ENCODE results near the gene GRHL1.

The GRHL1 gene

GRCh38 chr2:10000541-10000940, 49.0 kb downstream of the GRHL1 start:
- Histone ChIP-seq H3K4me3 (ENCODE audit: low read depth in 1 of 2, low read length in 2 of 2) (no peak overlapping the region), H3K9ac (ENCODE audit: low read length) (no peak overlapping the region), H3K27ac (ENCODE audit: low read depth, low read length) (no peak overlapping the region), H3K4me1 (ENCODE audit: insufficient read depth, low read length) (peaks cover 5% of the 10 kb centered on the region), H3K27me3 (ENCODE audit: control insufficient read depth in 1 of 2, insufficient read depth in 2 of 2, low read length in 2 of 2) (no peaks in the 10 kb centered on the region), H3K36me3 (ENCODE audit: insufficient read depth, low read length) (no peaks in the 10 kb centered on the region), H3K9me3 (ENCODE audit: low read length) (no peaks in the 10 kb centered on the region)

DNA sequence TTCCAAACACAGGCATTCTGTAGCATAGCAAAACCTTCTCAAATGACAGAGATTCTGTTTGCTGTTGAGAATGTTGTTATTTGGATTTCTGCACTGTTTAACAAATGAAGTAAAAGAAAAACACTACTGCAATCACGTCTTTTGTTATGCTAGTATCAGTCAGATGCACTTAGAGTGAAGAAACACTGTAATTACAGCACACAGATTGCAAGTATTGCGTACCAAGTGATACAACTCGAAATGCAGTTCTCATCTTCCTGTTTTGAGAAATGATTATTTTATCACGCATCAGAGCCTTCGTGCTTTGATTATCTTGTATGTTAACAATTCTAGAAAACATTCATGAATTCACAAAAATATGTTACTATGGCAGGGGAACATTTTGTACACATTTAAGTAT, 50.1 kb downstream of the GRHL1 start:
- H3K27ac ChIP-seq (ENCODE audit: low read depth, low read length) = no peak overlapping the region
- H3K36me3 ChIP-seq (ENCODE audit: insufficient read depth, low read length) = no peaks in the 10 kb centered on the region
- no peak overlapping the region for H3K9ac ChIP-seq (ENCODE audit: low read length)
- H3K9me3 ChIP-seq (ENCODE audit: low read length) = no peaks in the 10 kb centered on the region
- H3K4me3 ChIP-seq (ENCODE audit: low read depth in 1 of 2, low read length in 2 of 2) = no peak overlapping the region
- H3K4me1 ChIP-seq (ENCODE audit: insufficient read depth, low read length) = peaks cover 7% of the 10 kb centered on the region
- H3K27me3 ChIP-seq (ENCODE audit: control insufficient read depth in 1 of 2, insufficient read depth in 2 of 2, low read length in 2 of 2) = no peaks in the 10 kb centered on the region

DNA sequence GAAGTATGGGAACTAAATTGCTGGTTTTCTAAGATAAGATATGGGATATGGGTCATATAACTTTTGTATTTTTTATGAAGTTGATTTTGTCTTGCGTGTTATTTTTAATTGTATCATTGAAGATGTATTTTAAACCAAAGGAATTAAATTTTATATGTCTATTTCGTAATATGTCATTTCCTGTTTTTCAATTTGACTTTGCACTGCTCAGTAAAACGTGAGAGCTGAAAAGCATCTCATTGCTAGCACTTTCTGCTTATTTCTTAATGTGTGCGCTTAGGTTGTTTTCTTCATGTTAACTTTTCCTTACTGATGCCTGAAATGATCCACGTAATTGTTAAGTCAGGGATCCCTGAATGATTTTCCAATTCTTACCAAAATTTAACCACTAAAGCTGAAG, 50.6 kb downstream of the GRHL1 start:
- H3K9ac ChIP-seq (ENCODE audit: low read length) = no peak overlapping the region
- no peak overlapping the region for H3K27ac ChIP-seq (ENCODE audit: low read depth, low read length)
- H3K4me1 ChIP-seq (ENCODE audit: insufficient read depth, low read length) = peaks cover 7% of the 10 kb centered on the region
- no peaks in the 10 kb centered on the region for H3K36me3 ChIP-seq (ENCODE audit: insufficient read depth, low read length)
- H3K9me3 ChIP-seq (ENCODE audit: low read length) = no peaks in the 10 kb centered on the region
- no peak overlapping the region for H3K4me3 ChIP-seq (ENCODE audit: low read depth in 1 of 2, low read length in 2 of 2)
- H3K27me3 ChIP-seq (ENCODE audit: control insufficient read depth in 1 of 2, insufficient read depth in 2 of 2, low read length in 2 of 2) = no peaks in the 10 kb centered on the region

DNA sequence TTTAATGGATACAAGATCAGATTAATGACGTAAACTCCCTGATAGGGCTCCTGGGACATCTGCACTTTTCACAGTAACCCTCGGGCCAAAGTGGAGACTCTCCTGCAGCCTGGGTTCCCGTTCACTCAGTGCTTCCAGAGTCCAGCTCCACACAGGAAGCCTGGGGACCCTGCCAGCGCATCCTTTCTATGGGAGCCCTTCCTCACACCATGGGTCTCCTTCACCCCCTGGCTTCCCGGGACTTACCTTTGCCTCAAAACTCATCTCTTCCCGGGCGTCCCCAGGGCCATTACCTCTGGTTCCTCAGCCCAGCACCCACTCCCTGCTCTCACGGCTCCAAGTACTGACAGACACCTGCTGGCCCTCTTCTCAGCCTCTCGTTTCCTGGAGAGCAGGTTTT, 51.2 kb downstream of the GRHL1 start:
- H3K4me3 ChIP-seq (ENCODE audit: low read depth in 1 of 2, low read length in 2 of 2) = no peak overlapping the region
- H3K4me1 ChIP-seq (ENCODE audit: insufficient read depth, low read length) = peaks cover 12% of the 10 kb centered on the region
- H3K36me3 ChIP-seq (ENCODE audit: insufficient read depth, low read length) = no peaks in the 10 kb centered on the region
- no peaks in the 10 kb centered on the region for H3K27me3 ChIP-seq (ENCODE audit: control insufficient read depth in 1 of 2, insufficient read depth in 2 of 2, low read length in 2 of 2)
- H3K27ac ChIP-seq (ENCODE audit: low read depth, low read length) = no peak overlapping the region
- no peak overlapping the region for H3K9ac ChIP-seq (ENCODE audit: low read length)
- no peaks in the 10 kb centered on the region for H3K9me3 ChIP-seq (ENCODE audit: low read length)

GRCh38 chr2:10003206-10004125, 52.0 kb downstream of the GRHL1 start:
- H3K4me1 ChIP-seq (ENCODE audit: insufficient read depth, low read length) = peaks cover 20% of the 10 kb centered on the region
- no peak overlapping the region for H3K4me3 ChIP-seq (ENCODE audit: low read depth in 1 of 2, low read length in 2 of 2)
- no peak overlapping the region for H3K27ac ChIP-seq (ENCODE audit: low read depth, low read length)
- H3K9ac ChIP-seq (ENCODE audit: low read length) = no peak overlapping the region
- H3K9me3 ChIP-seq (ENCODE audit: low read length) = no peaks in the 10 kb centered on the region
- H3K27me3 ChIP-seq (ENCODE audit: control insufficient read depth in 1 of 2, insufficient read depth in 2 of 2, low read length in 2 of 2) = no peaks in the 10 kb centered on the region
- no peaks in the 10 kb centered on the region for H3K36me3 ChIP-seq (ENCODE audit: insufficient read depth, low read length)

- Histone ChIP-seq H3K9ac (ENCODE audit: low read length) (no peak overlapping the region), H3K27ac (ENCODE audit: low read depth, low read length) (no peak overlapping the region), H3K4me3 (ENCODE audit: low read depth in 1 of 2, low read length in 2 of 2) (no peak overlapping the region), H3K9me3 (ENCODE audit: low read length) (no peaks in the 10 kb centered on the region), H3K4me1 (ENCODE audit: insufficient read depth, low read length) (peaks cover 29% of the 10 kb centered on the region), H3K27me3 (ENCODE audit: control insufficient read depth in 1 of 2, insufficient read depth in 2 of 2, low read length in 2 of 2) (no peaks in the 10 kb centered on the region), H3K36me3 (ENCODE audit: insufficient read depth, low read length) (no peaks in the 10 kb centered on the region)
Observed at GRCh38 chr2:10004401-10004800, 52.9 kb downstream of the GRHL1 start.

GRCh38 chr2:10004836-10005235, 53.3 kb downstream of the GRHL1 start:
- no peaks in the 10 kb centered on the region for H3K36me3 ChIP-seq (ENCODE audit: insufficient read depth, low read length)
- H3K9me3 ChIP-seq (ENCODE audit: low read length) = no peaks in the 10 kb centered on the region
- H3K27ac ChIP-seq (ENCODE audit: low read depth, low read length) = no peak overlapping the region
- H3K27me3 ChIP-seq (ENCODE audit: control insufficient read depth in 1 of 2, insufficient read depth in 2 of 2, low read length in 2 of 2) = no peaks in the 10 kb centered on the region
- H3K4me1 ChIP-seq (ENCODE audit: insufficient read depth, low read length) = peaks cover 33% of the 10 kb centered on the region
- no peak overlapping the region for H3K4me3 ChIP-seq (ENCODE audit: low read depth in 1 of 2, low read length in 2 of 2)
- H3K9ac ChIP-seq (ENCODE audit: low read length) = no peak overlapping the region

GRCh38 chr2:10005461-10006235, 54.2 kb downstream of the GRHL1 start:
- H3K4me1 ChIP-seq (ENCODE audit: insufficient read depth, low read length) = peaks cover 41% of the 10 kb centered on the region
- H3K27me3 ChIP-seq (ENCODE audit: control insufficient read depth in 1 of 2, insufficient read depth in 2 of 2, low read length in 2 of 2) = no peaks in the 10 kb centered on the region
- no peaks in the 10 kb centered on the region for H3K36me3 ChIP-seq (ENCODE audit: insufficient read depth, low read length)
- no peaks in the 10 kb centered on the region for H3K9me3 ChIP-seq (ENCODE audit: low read length)
- H3K9ac ChIP-seq (ENCODE audit: low read length) = no peak overlapping the region
- no peak overlapping the region for H3K4me3 ChIP-seq (ENCODE audit: low read depth in 1 of 2, low read length in 2 of 2)
- no peak overlapping the region for H3K27ac ChIP-seq (ENCODE audit: low read depth, low read length)

DNA sequence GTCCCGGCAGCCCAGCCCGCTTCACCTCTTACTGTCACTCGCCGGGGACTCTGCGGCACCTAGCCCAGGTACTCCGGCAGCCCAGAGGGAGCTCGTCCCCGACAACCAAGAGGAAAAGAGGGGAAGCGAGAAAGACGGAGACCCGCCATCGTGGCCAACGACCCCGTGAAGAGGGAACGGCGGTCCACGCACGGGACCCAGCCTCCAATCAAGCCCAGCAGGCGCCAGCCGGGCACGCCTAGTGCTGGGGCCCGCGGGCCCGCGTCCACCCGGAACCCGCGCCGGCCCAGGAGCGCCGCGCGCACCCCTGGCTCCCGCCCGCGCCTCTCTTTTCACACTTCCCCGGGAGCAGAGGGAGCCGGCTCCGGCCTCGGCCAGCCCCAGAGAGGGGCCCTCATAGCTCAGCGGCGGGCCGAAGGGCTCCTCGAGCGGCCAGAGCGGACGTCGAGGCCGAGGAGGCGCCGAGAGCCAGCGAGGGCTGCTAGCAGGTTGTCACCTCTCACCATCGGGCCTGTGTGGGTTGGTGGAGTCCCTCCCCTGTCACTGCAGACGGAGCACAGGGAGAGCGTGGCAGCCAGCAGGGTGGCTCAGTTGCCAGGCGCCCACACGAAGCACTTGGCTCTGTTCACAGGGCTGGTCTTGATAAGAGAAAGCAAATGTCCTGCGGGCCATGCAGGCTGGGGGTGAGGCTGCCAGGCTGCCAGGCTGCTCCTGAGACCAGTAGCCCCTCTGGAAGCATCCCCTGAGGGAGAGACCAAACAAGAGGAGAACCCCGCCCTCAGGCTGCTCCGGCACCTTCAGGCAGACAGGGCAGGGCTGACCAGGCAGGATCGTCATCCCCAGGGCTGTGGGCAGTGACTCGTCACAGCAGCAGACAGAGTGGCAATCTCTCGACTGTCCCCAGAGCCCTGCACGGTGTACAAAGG, 55.0 kb downstream of the GRHL1 start:
- Histone ChIP-seq H3K36me3 (ENCODE audit: insufficient read depth, low read length) (no peaks in the 10 kb centered on the region), H3K9ac (ENCODE audit: low read length) (no peak overlapping the region), H3K9me3 (ENCODE audit: low read length) (no peaks in the 10 kb centered on the region), H3K27ac (ENCODE audit: low read depth, low read length) (no peak overlapping the region), H3K27me3 (ENCODE audit: control insufficient read depth in 1 of 2, insufficient read depth in 2 of 2, low read length in 2 of 2) (no peaks in the 10 kb centered on the region), H3K4me1 (ENCODE audit: insufficient read depth, low read length) (peaks cover 41% of the 10 kb centered on the region), H3K4me3 (ENCODE audit: low read depth in 1 of 2, low read length in 2 of 2) (no peak overlapping the region)

DNA sequence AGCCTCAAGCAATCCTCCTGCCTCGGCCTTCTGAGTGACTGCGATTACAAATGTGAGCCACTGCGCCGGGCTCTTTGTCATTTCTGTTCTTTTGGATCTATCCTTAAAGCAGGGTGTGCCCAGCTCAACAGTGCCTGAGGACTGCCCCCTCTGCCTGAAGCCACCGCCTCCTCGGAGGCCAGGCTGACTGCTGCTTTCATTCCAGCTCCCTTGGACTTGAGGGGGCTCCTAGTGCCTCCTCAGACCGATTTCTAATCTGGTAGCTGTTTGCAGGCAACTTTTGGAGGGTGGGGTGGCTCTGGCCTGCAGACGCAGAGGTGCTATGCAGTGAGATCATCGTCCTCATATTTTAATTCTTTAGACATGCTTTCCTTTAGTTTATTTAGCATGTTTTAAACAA, 55.9 kb downstream of the GRHL1 start:
- Histone ChIP-seq H3K4me3 (ENCODE audit: low read depth in 1 of 2, low read length in 2 of 2) (no peak overlapping the region), H3K27me3 (ENCODE audit: control insufficient read depth in 1 of 2, insufficient read depth in 2 of 2, low read length in 2 of 2) (no peaks in the 10 kb centered on the region), H3K9ac (ENCODE audit: low read length) (no peak overlapping the region), H3K27ac (ENCODE audit: low read depth, low read length) (no peak overlapping the region), H3K9me3 (ENCODE audit: low read length) (no peaks in the 10 kb centered on the region), H3K36me3 (ENCODE audit: insufficient read depth, low read length) (no peaks in the 10 kb centered on the region), H3K4me1 (ENCODE audit: insufficient read depth, low read length) (peaks cover 41% of the 10 kb centered on the region)

All from muscle layer of colon (tissue), 2 donors.